GM12878 (cell line): ENCODE data around the gene FOXO1.

Experiments
- CTCF ChIP-seq, 3 experiments: IDR thresholded peaks in 2 of 3; conservative IDR thresholded peaks in 1 of 3; 2 replicates each; pipeline ENCODE4 v1.5.1; 2011; ENCODE audit warnings: low read depth in 3 of 3, low read length in 3 of 3, mild to moderate bottlenecking in 3 of 3, control low read depth in 2 of 3, moderate library complexity in 2 of 3, inconsistent platforms in 1 of 3, mixed read lengths in 1 of 3; ENCODE audit not compliant: control insufficient read depth in 2 of 3, insufficient read depth in 1 of 3; ENCODE audit errors: extremely low read depth in 1 of 3
- DPF2 ChIP-seq: fragments of 450-650 bp; IDR thresholded peaks from 2 replicates; pipeline ENCODE4 v1.6.1; 2017; ENCODE audit warnings: mild to moderate bottlenecking
- EZH2 ChIP-seq: IDR thresholded peaks from 2 replicates; pipeline ENCODE4 v1.6.1; 2012; ENCODE audit warnings: low read depth, mild to moderate bottlenecking, control low read depth, inconsistent platforms, low read length, borderline replicate concordance; ENCODE audit not compliant: control insufficient read depth
- NRF1 ChIP-seq: conservative IDR thresholded peaks from 2 replicates; pipeline ENCODE4 v1.6.1; 2011; ENCODE audit warnings: mild to moderate bottlenecking, low read depth, low read length, improper control_type of control experiment
- PRDM15 ChIP-seq: fragments of 450-650 bp; formaldehyde crosslinking; IDR thresholded peaks from 2 replicates; pipeline ENCODE4 v1.4.0; 2020; ENCODE audit warnings: mild to moderate bottlenecking, moderate library complexity
- RELA ChIP-seq: fragments of 450-650 bp; IDR thresholded peaks from 2 replicates; pipeline ENCODE4 v1.8.0; 2014; ENCODE audit warnings: borderline replicate concordance; ENCODE audit not compliant: partially characterized antibody
- SMAD1 ChIP-seq: fragments of 450-650 bp; IDR thresholded peaks from 2 replicates; pipeline ENCODE4 v1.6.1; 2018; ENCODE audit warnings: mild to moderate bottlenecking, low read depth; ENCODE audit not compliant: partially characterized antibody
- YY1 ChIP-seq: IDR thresholded peaks from 2 replicates; pipeline ENCODE4 v1.6.1; 2011; ENCODE audit warnings: low read depth, mild to moderate bottlenecking, low read length
- TF ChIP-seq, protein P1 (sequence below): IDR thresholded peaks from 2 replicates; pipeline ENCODE4 v1.6.1; 2012; ENCODE audit warnings: low read length, inconsistent platforms
- TF ChIP-seq, protein P2 (sequence below): fragments of 450-650 bp; IDR thresholded peaks from 2 replicates; pipeline ENCODE4 v1.6.1; 2014; ENCODE audit warnings: mild to moderate bottlenecking

GRCh38 chr13:40673414-40673813 lies 7.0 kb upstream of the FOXO1 start:
- TF ChIP-seq YY1: no peak
- TF ChIP-seq, protein P1, sequence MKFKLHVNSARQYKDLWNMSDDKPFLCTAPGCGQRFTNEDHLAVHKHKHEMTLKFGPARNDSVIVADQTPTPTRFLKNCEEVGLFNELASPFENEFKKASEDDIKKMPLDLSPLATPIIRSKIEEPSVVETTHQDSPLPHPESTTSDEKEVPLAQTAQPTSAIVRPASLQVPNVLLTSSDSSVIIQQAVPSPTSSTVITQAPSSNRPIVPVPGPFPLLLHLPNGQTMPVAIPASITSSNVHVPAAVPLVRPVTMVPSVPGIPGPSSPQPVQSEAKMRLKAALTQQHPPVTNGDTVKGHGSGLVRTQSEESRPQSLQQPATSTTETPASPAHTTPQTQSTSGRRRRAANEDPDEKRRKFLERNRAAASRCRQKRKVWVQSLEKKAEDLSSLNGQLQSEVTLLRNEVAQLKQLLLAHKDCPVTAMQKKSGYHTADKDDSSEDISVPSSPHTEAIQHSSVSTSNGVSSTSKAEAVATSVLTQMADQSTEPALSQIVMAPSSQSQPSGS: no peak
- TF ChIP-seq, protein P2, sequence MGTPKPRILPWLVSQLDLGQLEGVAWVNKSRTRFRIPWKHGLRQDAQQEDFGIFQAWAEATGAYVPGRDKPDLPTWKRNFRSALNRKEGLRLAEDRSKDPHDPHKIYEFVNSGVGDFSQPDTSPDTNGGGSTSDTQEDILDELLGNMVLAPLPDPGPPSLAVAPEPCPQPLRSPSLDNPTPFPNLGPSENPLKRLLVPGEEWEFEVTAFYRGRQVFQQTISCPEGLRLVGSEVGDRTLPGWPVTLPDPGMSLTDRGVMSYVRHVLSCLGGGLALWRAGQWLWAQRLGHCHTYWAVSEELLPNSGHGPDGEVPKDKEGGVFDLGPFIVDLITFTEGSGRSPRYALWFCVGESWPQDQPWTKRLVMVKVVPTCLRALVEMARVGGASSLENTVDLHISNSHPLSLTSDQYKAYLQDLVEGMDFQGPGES: no peak
- no peak for TF ChIP-seq CTCF (IDR thresholded peaks at IDR 0.05 in 2 of 3, conservative IDR thresholded peaks at IDR 0.05 in 1 of 3; ENCODE audit: control insufficient read depth in 2 of 3, extremely low read depth in 1 of 3, insufficient read depth in 1 of 3, low read depth in 3 of 3, low read length in 3 of 3)
- no peak for TF ChIP-seq EZH2
- no peak for TF ChIP-seq SMAD1
- TF ChIP-seq PRDM15: no peak
- TF ChIP-seq NRF1: no peak
- no peak for TF ChIP-seq RELA
- TF ChIP-seq DPF2: no peak
